A673 (cell line): ENCODE results near the gene GUK1. TPM values are rescaled to one million over a fixed set of nuclear protein-coding genes. Genes with fewer than 3 reads are reported as not detected.

Experiments used
- BruUV-seq: library from RNA; stranded (reverse); fragments of 400-500 nt; replicated peaks from 2 replicates; lab custom pipeline; 2021; lab: Mats Ljungman, UMichigan
- CTCF ChIA-PET: fragments of 300-600 bp; sonication (Branson Sonifier 250); formaldehyde crosslinking; loops from one replicate; lab custom pipeline; 2022; ENCODE audit warnings: antibody characterized with exemption; lab: Charles Lee
- POLR2A ChIA-PET: fragments of 300-600 bp; sonication (Branson Sonifier 250); formaldehyde crosslinking; loops from one replicate; lab custom pipeline; 2022; ENCODE audit warnings: antibody characterized with exemption; ENCODE audit not compliant: low non-redundant PET; lab: Charles Lee
- DNase-seq: peaks from one replicate; pipeline ENCODE4 v3.0.0-alpha.2; 2015; ENCODE audit warnings: low spot score
- H3K27ac ChIP-seq: fragments of 200-600 bp; sonication (generic); 2 replicates; pipeline ENCODE4 v1.5.1; 2016; ENCODE audit warnings: mixed run types, low read depth, mild to moderate bottlenecking, mixed read lengths, antibody characterized with exemption, low read length; ENCODE audit not compliant: poor library complexity, severe bottlenecking
- H3K27me3 ChIP-seq: fragments of 200-600 bp; sonication (generic); replicated peaks from 2 replicates; pipeline ENCODE4 v1.6.1; 2017; ENCODE audit warnings: mixed run types, low read depth, mild to moderate bottlenecking, mixed read lengths, antibody characterized with exemption, low read length; ENCODE audit not compliant: insufficient read depth, poor library complexity
- H3K36me3 ChIP-seq: fragments of 200-600 bp; sonication (generic); 2 replicates; pipeline ENCODE4 v1.6.1; 2016; ENCODE audit warnings: mixed run types, mild to moderate bottlenecking, mixed read lengths, antibody characterized with exemption, low read length; ENCODE audit not compliant: insufficient read depth, poor library complexity, severe bottlenecking
- H3K4me1 ChIP-seq: fragments of 200-600 bp; sonication (generic); 2 replicates; pipeline ENCODE4 v1.6.1; 2017; ENCODE audit warnings: mixed run types, mild to moderate bottlenecking, mixed read lengths, antibody characterized with exemption, low read length; ENCODE audit not compliant: insufficient read depth, poor library complexity, severe bottlenecking
- H3K4me3 ChIP-seq: fragments of 200-600 bp; sonication (generic); 2 replicates; pipeline ENCODE4 v1.5.1; 2016; ENCODE audit warnings: low read depth, mixed run types, mild to moderate bottlenecking, mixed read lengths, low read length; ENCODE audit not compliant: poor library complexity, severe bottlenecking
- H3K9me3 ChIP-seq: fragments of 200-600 bp; sonication (generic); 2 replicates; pipeline ENCODE4 v1.6.1; 2016; ENCODE audit warnings: mixed run types, low read depth, mild to moderate bottlenecking, mixed read lengths, antibody characterized with exemption, low read length; ENCODE audit not compliant: poor library complexity, severe bottlenecking
- CTCF ChIP-seq: fragments of 300-800, 200-600 bp; sonication (generic); conservative IDR thresholded peaks from 2 replicates; pipeline ENCODE4 v1.5.1; 2017; ENCODE audit warnings: low read depth, mild to moderate bottlenecking, antibody characterized with exemption, low read length, moderate library complexity, mixed read lengths
- EZH2 ChIP-seq: fragments of 200-600 bp; sonication (generic); IDR thresholded peaks from 2 replicates; pipeline ENCODE4 v1.6.1; 2017; ENCODE audit warnings: borderline replicate concordance, low read depth, mild to moderate bottlenecking, mixed read lengths, antibody characterized with exemption, low read length; ENCODE audit not compliant: poor library complexity, severe bottlenecking
- intact Hi-C: fragments of 100-400 bp; cut with micrococcal nuclease; formaldehyde crosslinking; loops from one replicate; pipeline ENCODE4 v1.10.0; 2022; ENCODE audit not compliant: unreplicated experiment
- total RNA-seq: library from RNA; stranded (reverse); gene quantifications from 2 replicates; pipeline ENCODE4 v1.2.3, GENCODE V29; 2021

GUK1 gene
- total RNA-seq, 1 experiment from 2014 or later = 130 TPM

- TF ChIP-seq EZH2 = no peak
- TF ChIP-seq CTCF = no peak
- Histone ChIP-seq H3K9me3 (no peaks in the 10 kb centered on the region), H3K4me1 (peaks cover 6% of the 10 kb centered on the region), H3K27ac (peak within 1 kb of the TSS; percentile 88), H3K27me3 (no peaks in the 10 kb centered on the region), H3K4me3 (peak within 1 kb of the TSS; percentile 90), H3K36me3 (peaks cover 40% of the 10 kb centered on the region)
- BruUV-seq = TSS peak; percentile 32
- DNase-seq = peak; percentile 98
- ChIA-PET POLR2A (no interaction called here), CTCF (no interaction called here)
- intact Hi-C loops = no loop called here
These were observed 37.1 kb upstream of the GUK1 start, which contains the start of gene C1orf35 for GRCh38 chr1:228102791-228103620. C1orf35 (minus strand) TSS chr1:228103325; CDS start chr1:228103227, 98 bp downstream.

DNA sequence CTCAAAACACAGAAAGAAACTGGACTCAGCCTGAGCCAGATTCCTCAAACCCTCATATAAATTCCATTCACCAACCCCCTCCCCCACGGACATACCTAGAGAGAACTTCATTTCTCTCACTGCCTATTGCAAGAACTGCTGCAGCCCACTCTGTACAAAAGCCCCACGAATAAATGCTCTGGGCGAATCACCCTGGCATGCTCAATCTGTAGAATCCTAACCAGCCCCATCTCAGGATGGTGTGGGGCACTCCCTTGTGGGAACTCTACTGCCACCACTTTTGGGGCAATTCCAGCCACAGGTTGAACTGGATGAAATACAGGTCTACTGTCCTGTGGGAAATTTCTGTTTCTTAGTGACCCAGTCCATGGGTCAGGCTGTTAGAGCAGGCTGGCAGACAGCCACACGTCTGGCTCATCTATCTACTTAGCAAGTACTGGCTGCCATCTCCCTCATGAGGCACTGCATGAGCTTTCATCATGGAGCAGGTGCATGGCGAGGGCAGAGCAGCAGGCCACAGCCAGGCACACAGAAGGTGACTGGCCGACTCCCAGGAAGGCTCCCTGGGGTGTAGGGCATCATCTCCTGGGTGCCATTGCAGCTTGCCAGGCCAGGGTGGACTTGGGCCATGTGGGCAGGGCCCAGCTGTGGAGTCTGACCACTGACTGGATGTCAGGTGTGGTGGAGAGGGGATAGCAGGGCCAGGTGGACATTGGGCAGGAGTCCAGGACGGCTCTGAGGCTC is 35.4 kb upstream of the GUK1 start:
- POLR2A ChIA-PET = no interaction called here

More for the DNA sequence above, 35.4 kb upstream of the GUK1 start:
- no TSS peak for BruUV-seq
- H3K9me3 ChIP-seq = no peaks in the 10 kb centered on the region
- H3K36me3 ChIP-seq = peaks cover 23% of the 10 kb centered on the region
- no peak for DNase-seq
- H3K4me3 ChIP-seq = no peak overlapping the region
- H3K27ac ChIP-seq = no peak overlapping the region
- intact Hi-C loops = no loop called here
- TF ChIP-seq EZH2 = no peak
- no peak for TF ChIP-seq CTCF
- CTCF ChIA-PET = no interaction called here
- peaks cover 6% of the 10 kb centered on the region for H3K4me1 ChIP-seq
- no peaks in the 10 kb centered on the region for H3K27me3 ChIP-seq
